HG03108 (cell line): Measurements from ENCODE around the gene IL12RB2.

Source experiments
- ATAC-seq: cut with Tn5 transposase; IDR thresholded peaks from one replicate; pipeline ENCODE4 v1.9.1; 2021; ENCODE audit warnings: moderate library complexity; ENCODE audit not compliant: unreplicated experiment

IL12RB2 gene

DNA sequence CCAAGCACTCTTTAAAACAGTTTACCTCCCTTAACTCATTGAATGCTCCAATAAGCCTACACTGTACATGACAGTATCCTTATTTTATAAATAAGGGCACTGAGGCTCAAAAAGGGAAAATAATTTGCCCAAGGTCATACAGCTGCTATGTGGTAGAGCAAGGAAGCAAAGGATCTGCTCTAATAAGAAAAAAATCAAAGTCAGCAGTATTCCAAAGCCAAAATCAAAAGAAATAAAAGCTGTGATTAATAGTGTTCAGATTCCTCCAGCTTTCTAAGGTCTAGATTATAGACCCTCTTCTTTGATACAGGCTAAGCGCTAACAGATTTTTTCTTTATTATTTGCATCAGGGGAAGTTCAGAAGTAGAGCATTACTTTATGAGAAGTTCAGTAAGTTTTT is 39.3 kb downstream of the IL12RB2 start:
- ATAC-seq, result no peak

GRCh38 chr1:67347688-67348472 is 40.2 kb downstream of the IL12RB2 start:
- no peak for ATAC-seq

DNA sequence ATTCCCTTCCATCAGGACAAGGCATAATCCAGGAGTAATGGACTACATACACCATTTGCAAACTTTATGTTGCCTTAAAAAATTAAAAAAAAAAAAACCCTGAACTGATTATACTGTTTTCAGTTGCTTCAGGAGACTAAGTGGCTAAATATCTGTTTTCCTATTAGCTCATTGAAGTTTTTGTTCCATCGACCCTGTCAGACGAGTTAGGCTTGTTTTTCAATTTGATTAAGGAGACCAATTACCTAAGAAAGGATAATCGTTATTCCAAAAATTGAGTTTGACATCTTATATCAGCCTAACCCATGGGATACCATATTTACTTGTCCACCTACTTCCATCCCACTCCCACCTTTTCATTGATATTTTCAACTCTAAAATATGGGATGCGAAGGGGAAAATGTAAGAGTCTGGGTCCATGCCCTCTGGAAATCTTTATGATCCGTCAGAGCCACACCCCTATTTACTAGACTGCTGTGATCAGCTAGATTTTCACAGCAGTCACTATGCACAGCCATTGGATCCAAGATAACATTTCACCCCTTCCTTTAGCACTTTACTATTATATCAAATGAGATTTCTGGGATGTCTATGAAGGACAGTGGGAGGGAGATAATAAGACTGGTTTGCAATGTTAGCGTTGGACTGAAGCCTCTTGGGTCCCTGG is 41.0 kb downstream of the IL12RB2 start:
- no peak for ATAC-seq

GRCh38 chr1:67350783-67351182 is 43.1 kb downstream of the IL12RB2 start:
- peak; percentile 58 for ATAC-seq

DNA sequence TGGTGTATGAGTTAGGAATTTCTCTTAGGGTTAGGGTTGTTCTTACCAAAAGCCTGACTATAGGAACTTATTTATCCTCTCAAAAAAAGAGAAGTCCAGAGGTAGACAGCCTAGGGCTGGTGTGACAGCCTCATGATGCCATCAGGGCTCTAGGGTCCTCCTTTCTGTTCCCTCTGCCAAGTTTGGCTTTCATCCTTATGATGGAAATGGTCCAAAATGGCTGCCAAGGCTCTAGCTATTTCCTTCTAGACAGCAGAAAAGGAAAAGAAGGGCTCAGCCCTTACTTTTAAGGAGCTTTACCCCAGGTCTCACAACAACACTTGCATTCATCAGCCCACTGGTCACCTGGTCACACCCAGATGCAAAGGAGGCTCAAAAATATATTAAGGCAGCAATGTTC is 44.5 kb downstream of the IL12RB2 start:
- ATAC-seq, result no peak

GRCh38 chr1:67355745-67356424 is 48.2 kb downstream of the IL12RB2 start:
- ATAC-seq, result no peak

DNA sequence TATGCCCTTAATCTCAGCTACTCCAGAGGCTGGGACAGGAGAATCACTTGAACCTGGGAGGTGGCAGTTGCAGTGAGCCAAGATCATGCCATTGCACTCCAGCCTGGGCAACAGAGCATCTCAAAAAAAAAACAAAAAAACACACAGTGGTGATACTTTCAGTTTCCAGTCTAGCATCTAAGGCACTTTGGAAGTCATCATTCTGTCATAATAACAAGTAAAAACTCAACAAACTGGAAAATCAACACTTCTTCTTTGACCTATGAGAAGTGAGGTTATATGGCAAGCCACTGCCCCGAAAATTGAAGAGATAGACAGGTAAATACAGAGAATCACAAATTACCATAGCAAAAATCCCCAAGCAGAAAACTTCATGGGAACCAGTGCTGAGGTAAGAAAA is 51.9 kb downstream of the IL12RB2 start:
- ATAC-seq, result no peak

DNA sequence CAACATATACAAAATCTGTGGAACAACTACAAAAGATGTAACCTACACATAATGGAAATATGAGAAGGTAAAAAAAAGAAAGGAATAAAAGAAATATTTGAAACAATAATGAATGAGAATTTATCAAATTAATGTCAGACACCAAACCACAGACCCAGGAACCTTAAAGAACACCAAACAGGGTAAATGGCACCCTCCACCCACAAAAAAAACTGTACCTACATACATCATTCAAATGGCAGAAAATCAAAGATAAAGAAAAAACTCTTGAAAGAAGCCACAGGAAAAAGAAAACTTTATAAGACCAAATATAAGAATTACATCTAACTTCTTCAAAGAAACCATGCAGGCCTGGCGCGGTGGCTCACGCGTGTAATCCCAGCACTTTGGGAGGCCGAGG is 54.0 kb downstream of the IL12RB2 start:
- no peak for ATAC-seq

GRCh38 chr1:67367370-67368045 is 59.8 kb downstream of the IL12RB2 start:
- no peak for ATAC-seq

GRCh38 chr1:67368046-67368514 is 60.4 kb downstream of the IL12RB2 start:
- ATAC-seq, result no peak

GRCh38 chr1:67371043-67371442 is 63.4 kb downstream of the IL12RB2 start:
- no peak for ATAC-seq

- no peak for ATAC-seq
Measured at GRCh38 chr1:67371681-67372080, 64.0 kb downstream of the IL12RB2 start.

DNA sequence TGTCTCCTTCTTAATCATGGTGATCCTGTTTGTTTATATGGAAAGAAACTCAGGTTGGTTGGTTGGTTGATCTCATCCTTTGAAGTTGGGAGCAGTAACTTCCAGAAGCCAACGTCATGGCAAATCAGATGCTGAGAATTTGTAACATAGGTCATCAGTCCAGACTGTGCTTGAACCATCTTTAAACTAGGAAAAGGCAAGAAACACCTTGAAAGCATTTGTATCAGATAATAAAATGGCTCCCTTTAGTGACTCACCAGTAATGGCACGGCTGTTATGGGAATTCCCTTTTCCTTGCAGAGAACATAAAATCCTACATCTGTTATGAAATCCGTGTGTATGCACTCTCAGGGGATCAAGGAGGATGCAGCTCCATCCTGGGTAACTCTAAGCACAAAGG is 64.5 kb downstream of the IL12RB2 start:
- ATAC-seq, result no peak

- ATAC-seq, result no peak
Measured at GRCh38 chr1:67372898-67373297, 65.2 kb downstream of the IL12RB2 start.

GRCh38 chr1:67376381-67376780 is 68.7 kb downstream of the IL12RB2 start:
- no peak for ATAC-seq

DNA sequence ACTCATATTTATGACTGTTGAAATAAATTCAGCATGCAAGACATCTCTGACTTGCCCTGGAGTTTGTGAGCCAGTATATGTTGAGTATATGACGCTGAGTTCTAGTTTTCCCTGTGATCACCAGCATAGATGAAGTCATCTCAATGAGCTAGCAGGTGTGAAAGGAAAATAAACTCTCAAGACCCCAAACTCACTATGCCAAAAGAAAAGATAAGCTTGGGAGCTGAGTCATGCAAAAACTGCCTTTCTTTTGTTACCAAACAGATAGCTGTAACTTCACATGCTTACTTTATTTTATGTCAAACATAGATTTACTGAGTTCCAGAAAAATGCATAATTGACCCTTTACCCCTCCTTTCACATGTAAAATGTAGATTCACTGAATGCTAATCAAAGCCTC is 69.6 kb downstream of the IL12RB2 start:
- ATAC-seq, result no peak

- ATAC-seq, result no peak
Measured at GRCh38 chr1:67381154-67381553, 73.5 kb downstream of the IL12RB2 start.

DNA sequence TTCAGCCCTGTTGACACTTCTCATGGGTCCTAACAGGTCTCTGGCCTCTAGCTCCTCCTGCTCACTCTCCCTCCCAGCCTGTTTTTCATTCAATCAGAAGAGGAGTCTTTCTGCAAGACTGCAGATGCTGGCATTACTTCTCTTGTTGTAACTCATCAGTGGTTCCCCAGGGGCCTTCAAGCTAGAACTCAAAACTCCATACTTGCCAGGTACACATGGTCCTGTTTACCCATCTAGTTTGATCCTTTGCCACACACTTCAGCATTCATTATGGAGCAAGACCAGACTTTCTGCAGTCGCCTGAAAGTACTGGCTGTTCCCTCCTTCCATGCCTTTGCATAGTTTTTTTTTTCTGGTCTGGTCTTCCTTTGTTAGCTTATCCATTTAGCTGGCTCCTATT is 74.6 kb downstream of the IL12RB2 start:
- no peak for ATAC-seq

- ATAC-seq, result no peak
Measured at GRCh38 chr1:67383999-67384638, 76.4 kb downstream of the IL12RB2 start.

DNA sequence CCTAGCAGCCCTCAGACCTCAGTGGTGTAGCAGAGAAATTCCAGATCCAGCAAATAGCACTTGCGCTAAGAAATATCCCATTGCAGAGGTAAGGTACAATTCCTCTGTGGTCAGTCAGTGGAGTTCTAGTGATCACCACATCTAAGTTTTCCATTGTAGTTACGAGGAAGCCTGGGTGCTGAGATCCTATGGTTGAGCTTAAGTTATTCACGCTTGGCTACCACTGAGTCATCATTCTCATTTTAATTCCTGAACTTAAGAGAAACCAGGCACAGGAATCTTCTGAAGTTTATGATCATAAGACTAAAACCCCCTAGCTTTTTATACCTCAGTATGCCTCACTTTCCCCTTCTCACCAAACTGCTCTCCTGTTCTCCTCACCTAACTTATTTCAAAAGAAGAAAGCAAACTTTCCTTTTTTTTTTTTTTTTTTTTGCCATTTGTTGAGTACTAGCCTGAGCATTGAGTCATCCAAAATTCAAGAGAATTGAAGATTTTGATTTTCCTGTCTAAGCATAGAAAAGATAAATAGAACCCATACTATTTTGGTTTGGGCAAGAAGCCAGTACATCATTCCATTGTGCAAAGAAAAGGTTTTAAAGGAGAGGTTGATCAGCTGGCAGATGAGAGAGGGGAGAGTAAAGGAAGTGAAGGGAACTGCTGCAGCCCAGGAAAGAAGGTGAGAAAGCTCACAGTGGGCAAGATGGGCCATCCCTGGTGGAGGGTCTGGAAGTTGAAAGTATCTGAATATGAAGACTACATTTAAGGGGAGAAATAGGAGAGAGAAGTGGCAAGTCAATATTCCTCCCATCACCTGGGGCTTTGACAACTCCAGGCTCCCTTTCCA is 82.6 kb downstream of the IL12RB2 start:
- no peak for ATAC-seq
